ENCODE measurements around the gene RIPOR2. TPM values are rescaled to one million over a fixed set of nuclear protein-coding genes. Genes with fewer than 3 reads are reported as not detected.

The RIPOR2 gene
- total RNA-seq, 1 experiment from 2014 or later, result 5.0 TPM

DNA sequence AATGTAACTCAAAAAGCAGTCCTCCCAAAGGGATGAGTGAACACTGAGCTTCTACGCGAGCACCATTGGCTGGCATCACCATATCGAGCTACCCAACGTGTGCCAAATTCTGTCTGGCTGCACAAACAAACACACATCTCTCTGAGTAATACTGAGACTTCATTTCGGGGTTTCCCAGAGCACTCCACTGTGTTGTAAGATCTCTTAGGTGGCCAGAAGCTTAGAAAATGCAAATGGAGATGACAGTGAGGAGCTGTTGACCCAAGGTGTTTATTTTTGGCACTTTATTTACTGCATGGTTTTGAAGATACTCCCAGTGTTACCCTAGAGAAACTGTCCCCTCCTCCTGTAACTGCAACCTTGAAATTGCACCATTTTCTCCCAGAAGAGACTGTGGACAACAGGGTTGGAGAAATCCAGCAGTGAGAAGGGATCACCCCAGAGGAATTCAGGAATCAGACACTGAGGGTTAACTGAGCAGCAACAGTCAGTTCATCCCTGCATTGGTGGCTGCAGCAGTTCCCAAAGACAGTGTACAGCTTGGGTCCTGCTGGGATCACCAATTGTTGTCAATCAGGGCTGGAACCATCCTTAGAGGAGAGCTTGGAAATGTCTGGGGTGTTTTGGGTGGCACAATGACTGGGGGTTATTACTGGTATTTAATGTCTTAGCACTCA lies 1.0 kb upstream of the RIPOR2 start:
- Mint-ChIP-seq H3K4me1 (peaks cover 47 to 54% of the 10 kb centered on the region in 2 experiments), H3K4me3 (peak overlapping the region in 1 of 2 experiments; percentile 7; a peak in 1 of 5 replicates), H3K36me3 (ENCODE audit: insufficient read depth in 1 of 3, low read depth in 3 of 3) (peaks cover 0 to 2% (median 0%) of the 10 kb centered on the region in 3 experiments; a peak in 1 of 7 replicates), H3K9me3 (no peaks in the 10 kb centered on the region; a peak in 1 of 5 replicates), H3K27me3 (ENCODE audit: low read depth) (no peaks in the 10 kb centered on the region), H3K27ac (no peak overlapping the region)
- no peak overlapping the region for H3K23ac ChIP-seq (ENCODE audit: insufficient read length, low read depth, low read length)
- H2BK120ac ChIP-seq (ENCODE audit: low read depth, low read length, poor library complexity, severe bottlenecking), result no peak overlapping the region
- no peak overlapping the region for H3K14ac ChIP-seq (ENCODE audit: insufficient read depth, low read length)
- H3K9me3 ChIP-seq (ENCODE audit: control insufficient read depth, low read depth, low read length), result no peaks in the 10 kb centered on the region
- H2AK5ac ChIP-seq (ENCODE audit: insufficient read length, low read length), result no peak overlapping the region
- no peaks in the 10 kb centered on the region for H4K20me1 ChIP-seq (ENCODE audit: control insufficient read depth, insufficient read depth, insufficient read length)
- no peak overlapping the region for H4K8ac ChIP-seq (replicated peaks; ENCODE audit: insufficient read length, low read depth, low read length)
- no peak for TF ChIP-seq CTCF (conservative IDR thresholded peaks at IDR 0.05)
- H3T11ph ChIP-seq (ENCODE audit: low read length), result no peak overlapping the region
- no peak overlapping the region for H2BK20ac ChIP-seq (ENCODE audit: low read depth, low read length, poor library complexity, severe bottlenecking)
- no peak overlapping the region for H3K9ac ChIP-seq (ENCODE audit: extremely low read depth, insufficient read length, low read length)
- no peak overlapping the region for H4K5ac ChIP-seq (ENCODE audit: insufficient read length, low read depth, low read length)
- no peak overlapping the region for H2BK12ac ChIP-seq (ENCODE audit: insufficient read length, low read depth, low read length)
- peaks cover 13% of the 10 kb centered on the region; the same call in 1 of the 2 replicates for H3K79me2 ChIP-seq (ENCODE audit: insufficient read depth, low read length)
- no peak overlapping the region for H4K91ac ChIP-seq (ENCODE audit: insufficient read length, low read depth, low read length)
- H3K79me1 ChIP-seq (ENCODE audit: insufficient read depth, low read depth, low read length, poor library complexity, severe bottlenecking), result no peaks in the 10 kb centered on the region
- no peak overlapping the region for H2BK15ac ChIP-seq (ENCODE audit: low read depth, low read length)
- WGBS (ENCODE audit: extremely low coverage, insufficient read length, low lambda C conversion rate), result no CpG with 5 or more reads among the region's 5 CpGs
- H3K27ac ChIP-seq (ENCODE audit: insufficient read length, low read depth, low read length), result no peak overlapping the region
- H3K56ac ChIP-seq (ENCODE audit: insufficient read length, low read depth, low read length), result no peak overlapping the region
- peaks cover 16% of the 10 kb centered on the region for H3K4me1 ChIP-seq (ENCODE audit: insufficient read depth, low read length)
- H3K23me2 ChIP-seq (ENCODE audit: insufficient read length, low read depth, low read length, poor library complexity, severe bottlenecking), result peaks cover 3% of the 10 kb centered on the region
- H3K27me3 ChIP-seq (ENCODE audit: insufficient read depth, low read length), result no peaks in the 10 kb centered on the region
- no peak overlapping the region for H3K4ac ChIP-seq (ENCODE audit: low read depth, low read length)
- no peak overlapping the region for H3K4me2 ChIP-seq (ENCODE audit: insufficient read depth, insufficient read length, low read length)
- H3K18ac ChIP-seq (ENCODE audit: insufficient read length, low read depth, low read length), result no peak overlapping the region
- no peak for DNase-seq
- H2AFZ ChIP-seq (ENCODE audit: low read length), result no peak overlapping the region
- H2BK5ac ChIP-seq (ENCODE audit: insufficient read length, low read length), result no peak overlapping the region

Measured in H9 (cell line).